ENCODE data around the gene ACAP1.

ACAP1 gene, protein sequence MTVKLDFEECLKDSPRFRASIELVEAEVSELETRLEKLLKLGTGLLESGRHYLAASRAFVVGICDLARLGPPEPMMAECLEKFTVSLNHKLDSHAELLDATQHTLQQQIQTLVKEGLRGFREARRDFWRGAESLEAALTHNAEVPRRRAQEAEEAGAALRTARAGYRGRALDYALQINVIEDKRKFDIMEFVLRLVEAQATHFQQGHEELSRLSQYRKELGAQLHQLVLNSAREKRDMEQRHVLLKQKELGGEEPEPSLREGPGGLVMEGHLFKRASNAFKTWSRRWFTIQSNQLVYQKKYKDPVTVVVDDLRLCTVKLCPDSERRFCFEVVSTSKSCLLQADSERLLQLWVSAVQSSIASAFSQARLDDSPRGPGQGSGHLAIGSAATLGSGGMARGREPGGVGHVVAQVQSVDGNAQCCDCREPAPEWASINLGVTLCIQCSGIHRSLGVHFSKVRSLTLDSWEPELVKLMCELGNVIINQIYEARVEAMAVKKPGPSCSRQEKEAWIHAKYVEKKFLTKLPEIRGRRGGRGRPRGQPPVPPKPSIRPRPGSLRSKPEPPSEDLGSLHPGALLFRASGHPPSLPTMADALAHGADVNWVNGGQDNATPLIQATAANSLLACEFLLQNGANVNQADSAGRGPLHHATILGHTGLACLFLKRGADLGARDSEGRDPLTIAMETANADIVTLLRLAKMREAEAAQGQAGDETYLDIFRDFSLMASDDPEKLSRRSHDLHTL

DNA sequence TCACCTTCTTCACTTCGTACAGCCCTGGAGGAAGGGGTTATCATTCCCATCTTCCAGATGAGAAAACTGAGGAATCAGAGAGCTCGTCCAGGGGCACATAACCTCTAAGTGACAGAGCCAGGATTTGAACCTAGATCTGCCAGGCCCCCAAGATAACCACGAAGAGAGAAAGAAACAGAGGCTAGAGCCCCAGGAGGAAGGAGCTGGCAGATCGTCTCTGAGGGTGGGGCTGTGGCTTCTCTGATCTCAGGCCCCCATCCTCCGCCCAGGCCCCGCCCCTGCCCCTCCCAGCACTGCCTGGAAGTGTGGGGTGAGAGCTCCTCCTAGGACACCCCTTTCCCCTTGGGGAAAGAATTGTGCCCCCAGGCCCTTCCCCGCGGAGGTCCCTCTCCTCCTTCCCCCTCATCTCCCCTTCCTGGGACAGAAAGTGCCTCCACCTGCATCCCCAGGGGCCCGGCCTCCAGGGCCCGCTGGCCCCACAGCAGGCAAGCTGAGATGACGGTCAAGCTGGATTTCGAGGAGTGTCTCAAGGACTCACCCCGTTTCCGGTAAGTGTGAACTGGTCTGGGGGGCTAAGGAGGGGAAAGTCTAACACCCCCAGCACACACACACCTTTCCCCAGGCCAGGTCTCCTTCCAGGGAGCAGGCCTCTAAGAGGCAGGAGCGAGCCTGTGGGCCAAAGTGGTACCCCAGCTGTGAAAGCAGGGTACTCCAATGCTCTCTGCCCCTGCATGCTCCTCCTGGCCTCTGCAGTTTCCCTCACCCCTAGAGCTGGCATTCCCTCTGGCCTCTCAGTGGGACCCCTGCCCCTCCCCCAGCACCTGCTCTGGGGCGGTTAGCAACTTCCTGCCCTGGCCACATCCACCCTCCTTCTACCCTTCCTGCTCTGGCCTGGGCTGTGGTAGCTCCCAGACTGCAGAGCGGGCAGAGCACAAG is at the start of gene ACAP1:
Gene ACAP1 (plus strand): TSS at position 290 of the 936 bp plus-strand sequence. CDS start 206 bp downstream, at position 496.
- Histone ChIP-seq H3K4me1 (ENCODE audit: insufficient read depth, poor library complexity, severe bottlenecking) (no peaks in the 10 kb centered on the region), H3K27me3 (ENCODE audit: insufficient read depth, poor library complexity, severe bottlenecking) (no peaks in the 10 kb centered on the region), H3K9me3 (ENCODE audit: severe bottlenecking) (no peaks in the 10 kb centered on the region), H3K4me3 (ENCODE audit: severe bottlenecking) (no peak within 1 kb of the TSS), H3K36me3 (ENCODE audit: low read depth) (no peaks in the 10 kb centered on the region), H3K27ac (ENCODE audit: poor library complexity, severe bottlenecking) (no peak within 1 kb of the TSS)
- TF ChIP-seq, protein P1, sequence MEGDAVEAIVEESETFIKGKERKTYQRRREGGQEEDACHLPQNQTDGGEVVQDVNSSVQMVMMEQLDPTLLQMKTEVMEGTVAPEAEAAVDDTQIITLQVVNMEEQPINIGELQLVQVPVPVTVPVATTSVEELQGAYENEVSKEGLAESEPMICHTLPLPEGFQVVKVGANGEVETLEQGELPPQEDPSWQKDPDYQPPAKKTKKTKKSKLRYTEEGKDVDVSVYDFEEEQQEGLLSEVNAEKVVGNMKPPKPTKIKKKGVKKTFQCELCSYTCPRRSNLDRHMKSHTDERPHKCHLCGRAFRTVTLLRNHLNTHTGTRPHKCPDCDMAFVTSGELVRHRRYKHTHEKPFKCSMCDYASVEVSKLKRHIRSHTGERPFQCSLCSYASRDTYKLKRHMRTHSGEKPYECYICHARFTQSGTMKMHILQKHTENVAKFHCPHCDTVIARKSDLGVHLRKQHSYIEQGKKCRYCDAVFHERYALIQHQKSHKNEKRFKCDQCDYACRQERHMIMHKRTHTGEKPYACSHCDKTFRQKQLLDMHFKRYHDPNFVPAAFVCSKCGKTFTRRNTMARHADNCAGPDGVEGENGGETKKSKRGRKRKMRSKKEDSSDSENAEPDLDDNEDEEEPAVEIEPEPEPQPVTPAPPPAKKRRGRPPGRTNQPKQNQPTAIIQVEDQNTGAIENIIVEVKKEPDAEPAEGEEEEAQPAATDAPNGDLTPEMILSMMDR (IDR thresholded peaks at IDR 0.05; ENCODE audit: poor library complexity, severe bottlenecking), result no peak
- peak; percentile 36 for DNase-seq (ENCODE audit: low spot score)
- no peak for ATAC-seq (ENCODE audit: low read depth)

DNA sequence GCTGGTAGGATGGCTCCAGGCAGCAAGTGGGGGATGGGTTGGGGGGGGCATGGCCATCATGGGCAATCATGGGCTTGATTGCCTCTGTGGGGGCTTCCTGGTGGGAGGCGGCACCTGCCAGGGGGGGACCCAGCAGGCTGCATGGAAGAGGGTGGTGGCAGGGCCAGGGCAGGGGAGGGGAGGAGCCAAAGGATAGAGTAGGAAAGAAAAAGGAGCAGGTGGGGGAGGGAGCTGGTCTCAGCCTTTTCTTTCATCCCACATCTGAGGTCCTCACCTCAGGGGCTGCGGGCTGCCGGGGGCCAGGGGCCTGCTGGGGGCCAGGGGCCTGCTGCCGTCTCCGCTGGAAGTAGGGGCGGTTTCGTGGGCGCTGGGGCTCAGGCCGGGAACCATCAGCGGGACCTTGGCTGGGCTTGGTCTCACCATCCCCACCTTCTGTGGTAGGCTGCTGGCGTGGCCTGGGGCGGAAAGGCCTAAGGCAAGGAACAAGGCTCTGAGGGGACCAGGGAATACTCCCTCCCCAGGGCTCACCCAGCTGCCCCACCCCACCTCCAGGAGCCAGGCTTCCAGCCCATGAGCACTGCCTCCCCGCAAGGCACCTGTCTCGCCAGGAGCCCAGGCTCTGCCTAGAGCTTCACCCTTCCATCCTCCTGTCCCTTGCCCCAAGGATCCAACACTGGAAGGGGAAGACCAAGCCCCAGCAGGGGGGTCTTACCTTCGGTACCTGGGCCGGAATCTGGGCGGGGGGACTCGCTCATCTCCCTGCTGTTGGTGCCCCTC is 46.9 kb upstream of the ACAP1 start:
- peaks cover 7% of the 10 kb centered on the region for H3K4me1 ChIP-seq (ENCODE audit: insufficient read depth, poor library complexity, severe bottlenecking)
- no peaks in the 10 kb centered on the region for H3K36me3 ChIP-seq (ENCODE audit: low read depth)
- DNase-seq (ENCODE audit: low spot score) (no peak), ATAC-seq (ENCODE audit: low read depth) (no peak)
- no peaks in the 10 kb centered on the region for H3K9me3 ChIP-seq (ENCODE audit: severe bottlenecking)
- TF ChIP-seq, protein P1 (IDR thresholded peaks at IDR 0.05; ENCODE audit: poor library complexity, severe bottlenecking), result no peak
- H3K4me3 ChIP-seq (ENCODE audit: severe bottlenecking), result no peak overlapping the region
- H3K27ac ChIP-seq (ENCODE audit: poor library complexity, severe bottlenecking), result no peak overlapping the region
- H3K27me3 ChIP-seq (ENCODE audit: insufficient read depth, poor library complexity, severe bottlenecking), result no peaks in the 10 kb centered on the region

DNA sequence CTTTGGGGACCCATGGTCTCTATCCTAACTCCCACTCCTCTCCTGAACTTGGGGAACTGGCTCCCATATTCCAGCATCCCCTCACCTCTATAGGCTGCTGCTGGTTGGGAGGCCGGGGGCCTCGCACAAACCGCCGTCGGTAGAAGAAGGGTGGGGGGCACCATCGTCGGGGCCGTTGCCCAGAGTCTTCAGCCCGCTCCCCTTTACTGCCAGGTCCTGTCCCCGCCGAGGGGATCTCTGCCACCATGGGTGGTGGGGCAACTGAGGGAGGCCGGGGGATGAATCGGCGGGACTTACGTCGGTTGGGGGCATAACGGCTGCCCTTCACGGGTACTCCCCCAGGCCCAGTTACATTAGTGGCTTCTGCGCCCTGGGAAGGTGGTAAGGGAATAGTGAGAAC is 46.2 kb upstream of the ACAP1 start:
- Histone ChIP-seq H3K4me3 (ENCODE audit: severe bottlenecking) (no peak overlapping the region), H3K4me1 (ENCODE audit: insufficient read depth, poor library complexity, severe bottlenecking) (peaks cover 9% of the 10 kb centered on the region), H3K27me3 (ENCODE audit: insufficient read depth, poor library complexity, severe bottlenecking) (no peaks in the 10 kb centered on the region), H3K36me3 (ENCODE audit: low read depth) (no peaks in the 10 kb centered on the region), H3K9me3 (ENCODE audit: severe bottlenecking) (no peaks in the 10 kb centered on the region), H3K27ac (ENCODE audit: poor library complexity, severe bottlenecking) (no peak overlapping the region)
- ATAC-seq (ENCODE audit: low read depth) (no peak), DNase-seq (ENCODE audit: low spot score) (no peak)
- TF ChIP-seq, protein P1 (IDR thresholded peaks at IDR 0.05; ENCODE audit: poor library complexity, severe bottlenecking), result no peak

DNA sequence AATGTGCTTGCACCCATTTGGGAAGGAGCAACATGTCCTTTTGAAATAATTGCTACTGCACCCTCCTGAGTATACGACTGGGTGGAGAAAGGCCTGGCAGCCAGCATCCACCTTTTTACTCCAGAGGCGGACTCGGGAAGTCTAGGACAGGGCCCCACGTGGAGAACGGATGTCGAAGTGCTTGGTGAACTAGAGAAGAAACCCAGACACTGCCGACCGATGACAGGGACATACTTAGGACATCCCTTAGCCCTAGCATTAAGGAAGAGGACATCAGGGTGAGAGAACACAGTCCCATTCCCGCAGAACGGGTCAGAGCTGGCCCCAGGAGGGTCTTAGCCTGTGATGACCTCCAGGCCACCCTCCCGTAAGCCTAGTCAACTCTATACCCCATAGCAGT is 45.6 kb upstream of the ACAP1 start:
- Histone ChIP-seq H3K4me3 (ENCODE audit: severe bottlenecking) (no peak overlapping the region), H3K4me1 (ENCODE audit: insufficient read depth, poor library complexity, severe bottlenecking) (peaks cover 9% of the 10 kb centered on the region), H3K9me3 (ENCODE audit: severe bottlenecking) (no peaks in the 10 kb centered on the region), H3K36me3 (ENCODE audit: low read depth) (no peaks in the 10 kb centered on the region), H3K27me3 (ENCODE audit: insufficient read depth, poor library complexity, severe bottlenecking) (no peaks in the 10 kb centered on the region), H3K27ac (ENCODE audit: poor library complexity, severe bottlenecking) (no peak overlapping the region)
- DNase-seq (ENCODE audit: low spot score), result no peak
- ATAC-seq (ENCODE audit: low read depth), result no peak
- TF ChIP-seq, protein P1 (IDR thresholded peaks at IDR 0.05; ENCODE audit: poor library complexity, severe bottlenecking), result no peak
